H1 (cell line): ENCODE data around the gene CNPY2. TPM values are rescaled to one million over a fixed set of nuclear protein-coding genes. Genes with fewer than 3 reads are reported as not detected.

Experiments used
- POU5F1 ChIP-seq: IDR thresholded peaks from 2 replicates; pipeline ENCODE4 v1.6.1; 2011; ENCODE audit warnings: low read depth, mild to moderate bottlenecking, low read length, moderate library complexity
- polyA plus RNA-seq, 7 experiments: library from polyadenylated mRNA; depleted of rRNA in 3 of 7; stranded (reverse) in 5 of 7; unstranded in 2 of 7; fragments of >200 nt in 5 of 7; fragments of 200-250 nt in 2 of 7; gene quantifications; 1 replicate in 5 of 7; 2 replicates in 1 of 7; 4 replicates in 1 of 7; pipeline versions ENCODE4 v1.2.1 to v1.2.3, GENCODE V29; 2011 to 2013; ENCODE audit warnings: missing spikeins in 2 of 7, mixed read lengths in 2 of 7
- total RNA-seq: library from RNA; stranded (reverse); fragmentation: NEBNext Ultra II Directional; extraction: Animal tissue kit (Norgen Biotek cat#: 25700); gene quantifications from 2 replicates; pipeline ENCODE4 v1.2.1, GENCODE V29; 2021

The CNPY2 gene
- total and polyA plus RNA-seq, 2 of the 8 experiments (the other 6 are each of a cell fraction or from before 2014, with no cell fraction given) = 203 to 281 TPM

DNA sequence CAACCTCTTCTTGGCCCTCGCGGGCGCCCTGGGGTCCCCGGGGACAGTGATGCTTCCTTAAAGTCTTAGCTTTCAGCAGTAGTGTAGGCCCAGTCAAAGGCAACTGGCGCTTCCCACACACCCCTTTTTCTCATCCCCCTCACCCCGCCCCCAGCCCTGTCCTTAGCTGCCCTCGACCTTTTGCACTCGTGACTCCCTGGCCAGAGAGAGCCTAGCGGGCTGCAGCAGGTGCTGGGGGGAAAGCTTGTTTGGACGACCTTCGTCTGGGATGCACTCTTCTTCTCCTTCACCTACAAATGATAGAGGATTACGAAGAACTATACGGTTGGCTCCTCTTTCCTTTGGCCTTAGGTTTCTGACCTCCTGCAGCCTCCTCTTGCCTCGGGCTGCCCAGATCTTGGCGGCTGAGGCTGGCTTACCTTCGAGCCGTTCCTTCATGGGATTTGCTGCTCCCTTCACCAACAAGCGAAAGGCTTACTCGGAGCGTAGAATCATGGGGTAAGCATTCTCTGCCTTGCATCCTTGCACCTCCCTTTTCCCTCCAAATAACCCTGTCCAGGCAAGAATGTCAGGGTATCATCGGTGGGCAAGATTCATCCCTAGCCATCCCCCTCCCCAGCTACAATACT, 48.2 kb downstream of the CNPY2 start (continued):
- no peak for TF ChIP-seq POU5F1
